Measurements from ENCODE around the gene ICAM1.

ICAM1 gene

GRCh38 chr19:10321874-10322835 lies 51.2 kb downstream of the ICAM1 start:
- no peak for DNase-seq (ENCODE audit: low read depth)

- DNase-seq (ENCODE audit: low read depth) = no peak
Observed at GRCh38 chr19:10325732-10326131, 54.8 kb downstream of the ICAM1 start.

- DNase-seq (ENCODE audit: low read depth) = no peak
Observed at GRCh38 chr19:10327793-10328192, 56.9 kb downstream of the ICAM1 start.

DNA sequence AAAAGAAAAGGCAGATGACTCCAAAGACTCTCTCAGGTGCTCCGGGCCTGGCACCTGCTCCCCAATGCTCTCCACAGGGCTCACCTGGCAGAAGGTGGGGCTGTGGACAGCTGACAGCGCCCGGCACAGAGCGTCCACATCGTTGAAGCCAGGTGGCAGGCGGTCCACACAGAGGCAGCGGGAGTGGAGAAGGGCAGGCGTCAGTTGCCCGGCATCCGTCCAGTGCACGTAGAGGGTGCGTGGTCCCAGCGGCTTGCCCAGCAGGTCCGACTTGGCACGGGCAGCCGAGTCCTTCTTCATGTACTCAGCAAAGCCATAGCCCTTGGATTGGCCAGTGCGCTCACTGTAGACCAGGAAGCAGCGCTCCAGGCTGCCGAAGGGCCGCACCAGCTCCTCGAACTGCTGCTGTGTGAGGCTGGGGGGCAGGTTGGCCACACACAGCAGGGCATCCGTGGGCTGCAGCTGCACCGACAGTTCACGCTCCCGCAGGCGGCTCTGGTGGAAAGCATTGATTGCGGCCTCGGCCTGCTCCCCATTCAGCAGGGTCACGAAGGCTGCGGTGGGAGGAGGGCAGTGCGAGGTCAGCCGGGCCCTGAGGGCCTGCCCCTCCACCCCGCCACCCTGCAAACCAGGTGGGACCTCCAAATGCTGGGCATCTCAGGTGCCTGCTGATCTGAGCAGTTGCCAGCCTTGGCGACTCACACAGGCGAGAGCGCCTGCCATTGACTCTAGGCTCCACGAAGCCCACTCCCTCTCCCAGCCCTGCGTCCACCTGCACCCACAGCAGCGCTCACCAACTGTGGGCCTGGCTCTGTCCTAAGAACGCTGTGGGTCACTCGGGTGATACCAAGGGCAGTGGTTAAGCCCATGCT lies 57.9 kb downstream of the ICAM1 start:
- DNase-seq (ENCODE audit: low read depth) = no peak

DNA sequence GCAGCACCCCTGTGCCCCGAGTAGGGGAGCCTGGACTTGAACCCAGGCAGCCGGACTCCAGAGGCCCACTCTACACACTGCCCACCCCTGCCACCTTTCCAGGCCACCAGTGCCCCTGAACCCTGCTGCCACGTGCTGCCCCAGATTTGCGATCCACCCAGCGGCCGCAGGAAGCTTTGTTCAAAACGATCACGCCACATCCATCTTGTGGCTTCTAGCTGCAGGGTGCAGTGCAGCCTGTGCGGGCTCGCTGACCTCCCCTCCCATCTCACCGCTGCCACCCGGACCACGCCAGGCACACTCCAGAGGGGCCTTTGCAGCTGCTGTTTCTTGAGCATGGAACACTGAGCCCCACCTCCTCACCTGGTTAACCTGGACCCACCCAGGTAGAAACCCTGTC lies 58.6 kb downstream of the ICAM1 start:
- no peak for DNase-seq (ENCODE audit: low read depth)

GRCh38 chr19:10332158-10332964 lies 61.4 kb downstream of the ICAM1 start:
- DNase-seq (ENCODE audit: low read depth) = no peak

- DNase-seq (ENCODE audit: low read depth) = peak; percentile 97
Observed at GRCh38 chr19:10332965-10333757, 62.2 kb downstream of the ICAM1 start, which contains the start of gene RAVER1. RAVER1 (minus strand) TSS chr19:10333529; CDS start chr19:10333507, 22 bp downstream.

DNA sequence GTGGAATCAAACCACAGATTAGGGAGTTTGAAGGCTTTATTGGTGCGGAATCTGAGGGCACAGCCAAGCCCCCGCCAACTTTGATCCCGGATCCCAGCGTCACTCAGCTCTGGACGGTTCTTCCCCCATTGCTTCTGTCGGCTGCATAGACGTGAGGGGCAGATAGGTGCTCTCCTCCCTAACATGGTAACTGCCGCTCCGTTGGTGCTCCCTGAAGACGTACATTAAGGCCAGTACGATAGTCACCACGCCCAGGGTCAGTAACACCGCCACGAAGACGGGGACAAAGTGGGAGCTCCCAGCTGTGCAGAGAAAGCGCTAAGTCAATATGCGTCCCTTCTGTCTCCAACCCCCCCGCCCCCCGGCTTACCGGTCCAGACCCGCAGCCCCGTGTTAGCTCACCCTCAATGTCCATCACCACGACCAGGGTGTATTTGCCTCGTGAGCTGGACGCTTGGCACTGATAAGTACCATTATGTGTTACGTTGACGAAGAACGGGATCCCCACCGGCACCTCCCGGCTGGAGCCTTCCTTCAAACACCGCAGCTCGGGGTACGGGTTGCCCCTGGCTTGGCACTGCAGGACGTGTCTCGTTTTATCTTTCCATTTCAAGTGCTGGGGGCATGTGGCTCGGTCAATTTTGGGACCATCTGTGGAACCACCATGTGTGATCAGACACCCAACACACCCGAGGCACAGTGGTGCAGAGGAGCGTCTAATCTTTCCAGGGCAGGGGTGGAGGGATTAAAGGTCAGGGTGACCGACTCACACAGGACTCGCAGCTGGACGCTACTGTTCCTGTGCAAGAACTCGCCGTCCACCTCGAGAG lies 63.1 kb downstream of the ICAM1 start:
- DNase-seq (ENCODE audit: low read depth) = no peak

- DNase-seq (ENCODE audit: low read depth) = no peak
Observed at GRCh38 chr19:10334588-10335351, 63.9 kb downstream of the ICAM1 start.

DNA sequence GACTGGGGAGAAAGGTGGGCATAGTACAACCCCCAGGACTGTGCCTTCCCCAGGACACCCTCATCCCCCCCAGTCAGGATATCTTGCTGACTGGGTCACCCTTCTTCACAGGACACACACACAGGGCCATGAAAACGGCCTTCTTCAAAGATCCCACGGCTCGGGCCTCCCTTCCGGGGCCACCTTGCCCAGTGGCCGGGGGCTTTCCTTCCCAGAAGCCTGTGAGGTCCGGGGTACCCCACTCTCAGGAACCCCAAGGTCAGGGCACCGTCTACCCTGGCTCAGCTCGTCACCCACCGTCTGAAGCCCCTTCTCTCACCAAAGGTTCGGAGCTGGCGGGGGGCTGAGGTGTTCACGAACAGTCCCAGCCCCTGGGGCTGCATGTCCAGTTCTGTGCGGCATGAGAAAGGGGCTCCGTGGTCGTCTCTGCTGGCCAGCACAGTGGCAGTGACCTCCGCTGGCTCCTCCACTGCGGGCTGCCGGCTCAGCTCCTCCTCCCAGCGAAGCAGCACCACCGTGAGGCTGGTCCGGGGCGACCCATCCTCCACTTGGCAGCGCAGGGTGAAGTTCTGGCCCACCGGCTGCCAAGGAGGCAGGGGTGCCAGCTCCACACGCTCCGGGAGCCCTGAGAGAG lies 64.5 kb downstream of the ICAM1 start:
- no peak for DNase-seq (ENCODE audit: low read depth)
